ENCODE measurements around the gene STAC3. TPM values are rescaled to one million over a fixed set of nuclear protein-coding genes. Genes with fewer than 3 reads are reported as not detected.

Gene STAC3
- total and polyA plus RNA-seq, 2 of the 13 experiments (the other 11 are each of a cell fraction or from before 2014, with no cell fraction given) = 0.18 to 0.22 TPM

DNA sequence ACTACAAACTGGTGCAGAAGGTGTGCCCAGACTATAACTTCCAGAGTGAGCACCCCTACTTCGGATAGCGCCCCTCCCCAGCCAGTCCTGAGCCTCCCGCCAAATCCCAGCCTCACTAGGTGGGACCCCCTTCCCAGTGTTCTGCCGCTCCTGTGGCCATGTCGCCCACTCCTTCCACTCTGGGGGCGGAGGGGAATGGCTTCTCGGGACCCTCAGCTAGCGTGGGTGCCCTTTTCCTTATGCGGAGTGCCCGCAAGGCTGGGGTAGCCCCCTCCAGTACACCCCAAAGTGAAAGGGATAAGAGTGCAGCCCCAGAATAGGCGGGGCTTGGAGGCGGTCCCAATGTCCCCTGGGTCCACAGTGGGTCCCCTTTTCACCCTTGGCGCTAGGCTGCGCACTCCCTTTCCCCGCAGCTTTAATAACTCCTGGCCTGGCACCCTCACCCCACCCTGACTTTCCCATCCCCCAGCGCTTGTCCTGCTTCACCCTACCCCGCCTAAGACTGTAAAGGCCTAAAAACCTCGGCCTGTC is 25.2 kb downstream of the STAC3 start:
- intact Hi-C loops (cut with micrococcal nuclease; ENCODE audit: unreplicated experiment) (loop anchor here (2.0 kb wide), 1 partner anchor 13 kb away; no protein-coding TSS in a partner anchor), in situ Hi-C loops (cut with HindIII; ENCODE audit: extremely low pct_ligation_motif_present, low pct_unique_long_range_greater_than_20kb) (no loop called here)
- H3K4me1 ChIP-seq (ENCODE audit: insufficient read depth, low read length) = peaks cover 67% of the 10 kb centered on the region
- CTCF ChIA-PET (ENCODE audit: low intra/inter-chr PET ratio, low total read pairs) = interaction anchor here (1.4 to 8.7 kb wide), 2 partner anchors 14 to 18 kb away, joined by 6 to 87 read pairs; a partner anchor contains a TSS
- H3K27me3 ChIP-seq (ENCODE audit: control insufficient read depth in 1 of 2, insufficient read depth in 2 of 2, low read length in 2 of 2) = peaks cover 6 to 58% of the 10 kb centered on the region in 2 experiments; a peak in 4 of 5 replicates
- WGBS (ENCODE audit: low lambda C conversion rate) = 46% methylated on average over 8 of the region's 18 CpGs
- H3K4me3 ChIP-seq (replicated peaks in 1 of 3; ENCODE audit: insufficient read depth in 1 of 3, low read depth in 2 of 3, low read length in 3 of 3) = no peak overlapping the region; a peak in 1 of 6 replicates
- no peak for TF ChIP-seq BHLHE40 (IDR thresholded peaks at IDR 0.05; ENCODE audit: low read length)
- no peak for TF ChIP-seq SALL2 (CRISPR knock-in tag; IDR thresholded peaks at IDR 0.05)
- no peak for TF ChIP-seq IRF2 (CRISPR knock-in tag; IDR thresholded peaks at IDR 0.05)
- TF ChIP-seq, protein P1, sequence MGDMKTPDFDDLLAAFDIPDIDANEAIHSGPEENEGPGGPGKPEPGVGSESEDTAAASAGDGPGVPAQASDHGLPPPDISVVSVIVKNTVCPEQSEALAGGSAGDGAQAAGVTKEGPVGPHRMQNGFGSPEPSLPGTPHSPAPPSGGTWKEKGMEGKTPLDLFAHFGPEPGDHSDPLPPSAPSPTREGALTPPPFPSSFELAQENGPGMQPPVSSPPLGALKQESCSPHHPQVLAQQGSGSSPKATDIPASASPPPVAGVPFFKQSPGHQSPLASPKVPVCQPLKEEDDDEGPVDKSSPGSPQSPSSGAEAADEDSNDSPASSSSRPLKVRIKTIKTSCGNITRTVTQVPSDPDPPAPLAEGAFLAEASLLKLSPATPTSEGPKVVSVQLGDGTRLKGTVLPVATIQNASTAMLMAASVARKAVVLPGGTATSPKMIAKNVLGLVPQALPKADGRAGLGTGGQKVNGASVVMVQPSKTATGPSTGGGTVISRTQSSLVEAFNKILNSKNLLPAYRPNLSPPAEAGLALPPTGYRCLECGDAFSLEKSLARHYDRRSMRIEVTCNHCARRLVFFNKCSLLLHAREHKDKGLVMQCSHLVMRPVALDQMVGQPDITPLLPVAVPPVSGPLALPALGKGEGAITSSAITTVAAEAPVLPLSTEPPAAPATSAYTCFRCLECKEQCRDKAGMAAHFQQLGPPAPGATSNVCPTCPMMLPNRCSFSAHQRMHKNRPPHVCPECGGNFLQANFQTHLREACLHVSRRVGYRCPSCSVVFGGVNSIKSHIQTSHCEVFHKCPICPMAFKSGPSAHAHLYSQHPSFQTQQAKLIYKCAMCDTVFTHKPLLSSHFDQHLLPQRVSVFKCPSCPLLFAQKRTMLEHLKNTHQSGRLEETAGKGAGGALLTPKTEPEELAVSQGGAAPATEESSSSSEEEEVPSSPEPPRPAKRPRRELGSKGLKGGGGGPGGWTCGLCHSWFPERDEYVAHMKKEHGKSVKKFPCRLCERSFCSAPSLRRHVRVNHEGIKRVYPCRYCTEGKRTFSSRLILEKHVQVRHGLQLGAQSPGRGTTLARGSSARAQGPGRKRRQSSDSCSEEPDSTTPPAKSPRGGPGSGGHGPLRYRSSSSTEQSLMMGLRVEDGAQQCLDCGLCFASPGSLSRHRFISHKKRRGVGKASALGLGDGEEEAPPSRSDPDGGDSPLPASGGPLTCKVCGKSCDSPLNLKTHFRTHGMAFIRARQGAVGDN (CRISPR knock-in tag; IDR thresholded peaks at IDR 0.05) = no peak
- TF ChIP-seq ZNF367 (CRISPR knock-in tag; IDR thresholded peaks at IDR 0.05; ENCODE audit: borderline replicate concordance) = no peak
- TF ChIP-seq, protein P2, sequence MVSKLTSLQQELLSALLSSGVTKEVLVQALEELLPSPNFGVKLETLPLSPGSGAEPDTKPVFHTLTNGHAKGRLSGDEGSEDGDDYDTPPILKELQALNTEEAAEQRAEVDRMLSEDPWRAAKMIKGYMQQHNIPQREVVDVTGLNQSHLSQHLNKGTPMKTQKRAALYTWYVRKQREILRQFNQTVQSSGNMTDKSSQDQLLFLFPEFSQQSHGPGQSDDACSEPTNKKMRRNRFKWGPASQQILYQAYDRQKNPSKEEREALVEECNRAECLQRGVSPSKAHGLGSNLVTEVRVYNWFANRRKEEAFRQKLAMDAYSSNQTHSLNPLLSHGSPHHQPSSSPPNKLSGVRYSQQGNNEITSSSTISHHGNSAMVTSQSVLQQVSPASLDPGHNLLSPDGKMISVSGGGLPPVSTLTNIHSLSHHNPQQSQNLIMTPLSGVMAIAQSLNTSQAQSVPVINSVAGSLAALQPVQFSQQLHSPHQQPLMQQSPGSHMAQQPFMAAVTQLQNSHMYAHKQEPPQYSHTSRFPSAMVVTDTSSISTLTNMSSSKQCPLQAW (CRISPR knock-in tag; IDR thresholded peaks at IDR 0.05) = no peak
- no peak for TF ChIP-seq ZNF136 (CRISPR knock-in tag; IDR thresholded peaks at IDR 0.05; ENCODE audit: low read depth)
- no peak for TF ChIP-seq CBFB (CRISPR knock-in tag; IDR thresholded peaks at IDR 0.05)
- no peak for TF ChIP-seq GATAD1 (CRISPR knock-in tag; IDR thresholded peaks at IDR 0.05)
- TF ChIP-seq SIX4 (CRISPR knock-in tag; IDR thresholded peaks at IDR 0.05) = no peak
- H3K9me3 ChIP-seq (ENCODE audit: low read length) = no peaks in the 10 kb centered on the region
- FAIRE-seq (no peak), DNase-seq (ENCODE audit: low spot score) (no peak), ATAC-seq (no peak)
- H2AFZ ChIP-seq (ENCODE audit: low read length) = no peak overlapping the region
- no peak overlapping the region for H3K27ac ChIP-seq (ENCODE audit: extremely low read length, insufficient read depth, low read length)
- no peaks in the 10 kb centered on the region for H4K20me1 ChIP-seq (ENCODE audit: insufficient read depth, low read length)
- BruUV-seq (replicated peaks) = no TSS peak
- POLR2A ChIA-PET = interaction anchor here (1.1 to 1.5 kb wide), 3 partner anchors 13 to 98 kb away, joined by 3 to 5 read pairs (median 3); partner anchors contain the start of gene LRP1
- peaks cover 20% of the 10 kb centered on the region for H3K79me2 ChIP-seq (ENCODE audit: insufficient read depth, low read length)
- H3K36me3 ChIP-seq (replicated peaks in 1 of 2; ENCODE audit: control insufficient read depth in 1 of 2, insufficient read depth in 2 of 2, low read length in 2 of 2) = no peaks in the 10 kb centered on the region
- no peak overlapping the region for H3K9ac ChIP-seq (ENCODE audit: insufficient read depth, low read depth, low read length)
- H3K4me2 ChIP-seq (ENCODE audit: low read depth, low read length) = peak overlapping the region; percentile 57
